ENCODE measurements around the gene ZNF432. TPM values are rescaled to one million over a fixed set of nuclear protein-coding genes. Genes with fewer than 3 reads are reported as not detected.

The ZNF432 gene
- total and polyA plus RNA-seq, 2 of the 13 experiments (the other 11 are each of a cell fraction or from before 2014, with no cell fraction given), result 4.1 to 8.7 TPM

DNA sequence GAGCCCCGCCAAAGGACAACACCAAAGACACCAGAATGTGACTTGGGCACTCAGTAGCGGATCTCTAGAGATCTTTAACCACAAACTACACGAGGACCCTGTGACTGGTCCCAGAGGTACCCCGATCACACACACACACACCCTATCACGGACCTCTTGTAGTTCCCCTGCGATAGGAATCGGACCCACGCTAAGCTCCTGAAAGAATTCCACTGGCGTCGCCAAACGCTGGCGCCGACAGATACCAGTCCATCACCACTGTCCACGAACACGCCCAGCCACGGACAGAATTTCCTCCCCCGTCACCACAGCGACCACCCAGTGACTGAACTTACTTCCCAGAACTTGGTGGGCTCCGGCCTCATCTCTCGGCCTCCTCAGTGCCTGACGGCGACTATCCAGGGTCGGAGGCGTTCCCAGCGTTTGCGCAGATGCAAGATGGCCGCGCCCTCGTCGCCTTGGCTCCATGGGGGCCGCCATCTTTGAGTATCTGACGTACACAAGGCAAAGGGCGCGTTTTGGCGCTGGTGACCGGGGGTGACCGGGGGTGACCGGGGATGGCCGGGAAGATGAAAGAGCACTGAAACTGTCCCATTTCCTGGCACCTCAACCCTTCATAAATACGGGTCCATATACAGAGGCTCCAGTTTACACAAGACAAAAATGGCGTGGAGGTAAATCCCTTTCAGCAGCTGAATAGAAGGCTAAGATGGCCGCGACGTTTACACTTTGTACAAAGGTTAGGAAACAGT is 40.7 kb downstream of the ZNF432 start, which contains the start of gene ZNF615 (continued):
- TF ChIP-seq, protein P1, sequence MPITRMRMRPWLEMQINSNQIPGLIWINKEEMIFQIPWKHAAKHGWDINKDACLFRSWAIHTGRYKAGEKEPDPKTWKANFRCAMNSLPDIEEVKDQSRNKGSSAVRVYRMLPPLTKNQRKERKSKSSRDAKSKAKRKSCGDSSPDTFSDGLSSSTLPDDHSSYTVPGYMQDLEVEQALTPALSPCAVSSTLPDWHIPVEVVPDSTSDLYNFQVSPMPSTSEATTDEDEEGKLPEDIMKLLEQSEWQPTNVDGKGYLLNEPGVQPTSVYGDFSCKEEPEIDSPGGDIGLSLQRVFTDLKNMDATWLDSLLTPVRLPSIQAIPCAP (CRISPR knock-in tag; IDR thresholded peaks at IDR 0.05; ENCODE audit: low read depth), result no peak
- TF ChIP-seq GFI1 (CRISPR knock-in tag; IDR thresholded peaks at IDR 0.05; ENCODE audit: borderline replicate concordance) (0 out of 2 replicates have a peak, but pooled peaks have one; percentile 65), MYC (CRISPR knock-in tag; IDR thresholded peaks at IDR 0.05; ENCODE audit: borderline replicate concordance) (peak; percentile 48; the same call in 1 of the 2 replicates), SP1 (IDR thresholded peaks at IDR 0.05) (no peak), SP1 (CRISPR knock-in tag; IDR thresholded peaks at IDR 0.05) (peak; percentile 19; the same call in 1 of the 2 replicates), HNF4G (IDR thresholded peaks at IDR 0.05; ENCODE audit: borderline replicate concordance, low read depth, low read length) (no peak; the same call in 1 of the 2 replicates), HNF4G (CRISPR knock-in tag; IDR thresholded peaks at IDR 0.05; ENCODE audit: borderline replicate concordance, low read depth) (peak; percentile 47; the same call in 1 of the 2 replicates), NCOA2 (CRISPR knock-in tag; IDR thresholded peaks at IDR 0.05) (peak; percentile 39; the same call in 1 of the 2 replicates), PHB2 (IDR thresholded peaks at IDR 0.05; ENCODE audit: partially characterized antibody) (no peak), TOPORS (CRISPR knock-in tag; IDR thresholded peaks at IDR 0.05) (peak; percentile 89), ZNF138 (CRISPR knock-in tag; IDR thresholded peaks at IDR 0.05; ENCODE audit: low read depth) (peak; percentile 58; the same call in 1 of the 2 replicates), TMF1 (CRISPR knock-in tag; IDR thresholded peaks at IDR 0.05; ENCODE audit: low read depth) (peak; percentile 82; the same call in 1 of the 2 replicates), ZSCAN29 (CRISPR knock-in tag; conservative IDR thresholded peaks at IDR 0.05) (peak; percentile 78), ZNF33B (CRISPR knock-in tag; IDR thresholded peaks at IDR 0.05) (peak; percentile 64), ELF1 (CRISPR knock-in tag; IDR thresholded peaks at IDR 0.05) (peak; percentile 48; the same call in 1 of the 2 replicates), ATF7-NPFF (CRISPR knock-in tag; IDR thresholded peaks at IDR 0.05; ENCODE audit: low read depth) (0 out of 2 replicates have a peak, but pooled peaks have one; percentile 46), BORCS8-MEF2B (CRISPR knock-in tag; IDR thresholded peaks at IDR 0.05) (0 out of 2 replicates have a peak, but pooled peaks have one; percentile 55), NFKB2 (CRISPR knock-in tag; IDR thresholded peaks at IDR 0.05; ENCODE audit: borderline replicate concordance) (0 out of 2 replicates have a peak, but pooled peaks have one; percentile 17), CCDC6 (CRISPR knock-in tag; IDR thresholded peaks at IDR 0.05) (peak; percentile 71; the same call in 1 of the 2 replicates)
- TF ChIP-seq, protein P2, sequence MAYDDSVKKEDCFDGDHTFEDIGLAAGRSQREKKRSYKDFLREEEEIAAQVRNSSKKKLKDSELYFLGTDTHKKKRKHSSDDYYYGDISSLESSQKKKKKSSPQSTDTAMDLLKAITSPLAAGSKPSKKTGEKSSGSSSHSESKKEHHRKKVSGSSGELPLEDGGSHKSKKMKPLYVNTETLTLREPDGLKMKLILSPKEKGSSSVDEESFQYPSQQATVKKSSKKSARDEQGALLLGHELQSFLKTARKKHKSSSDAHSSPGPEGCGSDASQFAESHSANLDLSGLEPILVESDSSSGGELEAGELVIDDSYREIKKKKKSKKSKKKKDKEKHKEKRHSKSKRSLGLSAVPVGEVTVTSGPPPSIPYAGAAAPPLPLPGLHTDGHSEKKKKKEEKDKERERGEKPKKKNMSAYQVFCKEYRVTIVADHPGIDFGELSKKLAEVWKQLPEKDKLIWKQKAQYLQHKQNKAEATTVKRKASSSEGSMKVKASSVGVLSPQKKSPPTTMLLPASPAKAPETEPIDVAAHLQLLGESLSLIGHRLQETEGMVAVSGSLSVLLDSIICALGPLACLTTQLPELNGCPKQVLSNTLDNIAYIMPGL (CRISPR knock-in tag; IDR thresholded peaks at IDR 0.05; ENCODE audit: borderline replicate concordance in 1 of 2, low read depth in 1 of 2), result peak; percentile 50 to 73; a peak in 3 of 4 replicates
- TF ChIP-seq, protein P3, sequence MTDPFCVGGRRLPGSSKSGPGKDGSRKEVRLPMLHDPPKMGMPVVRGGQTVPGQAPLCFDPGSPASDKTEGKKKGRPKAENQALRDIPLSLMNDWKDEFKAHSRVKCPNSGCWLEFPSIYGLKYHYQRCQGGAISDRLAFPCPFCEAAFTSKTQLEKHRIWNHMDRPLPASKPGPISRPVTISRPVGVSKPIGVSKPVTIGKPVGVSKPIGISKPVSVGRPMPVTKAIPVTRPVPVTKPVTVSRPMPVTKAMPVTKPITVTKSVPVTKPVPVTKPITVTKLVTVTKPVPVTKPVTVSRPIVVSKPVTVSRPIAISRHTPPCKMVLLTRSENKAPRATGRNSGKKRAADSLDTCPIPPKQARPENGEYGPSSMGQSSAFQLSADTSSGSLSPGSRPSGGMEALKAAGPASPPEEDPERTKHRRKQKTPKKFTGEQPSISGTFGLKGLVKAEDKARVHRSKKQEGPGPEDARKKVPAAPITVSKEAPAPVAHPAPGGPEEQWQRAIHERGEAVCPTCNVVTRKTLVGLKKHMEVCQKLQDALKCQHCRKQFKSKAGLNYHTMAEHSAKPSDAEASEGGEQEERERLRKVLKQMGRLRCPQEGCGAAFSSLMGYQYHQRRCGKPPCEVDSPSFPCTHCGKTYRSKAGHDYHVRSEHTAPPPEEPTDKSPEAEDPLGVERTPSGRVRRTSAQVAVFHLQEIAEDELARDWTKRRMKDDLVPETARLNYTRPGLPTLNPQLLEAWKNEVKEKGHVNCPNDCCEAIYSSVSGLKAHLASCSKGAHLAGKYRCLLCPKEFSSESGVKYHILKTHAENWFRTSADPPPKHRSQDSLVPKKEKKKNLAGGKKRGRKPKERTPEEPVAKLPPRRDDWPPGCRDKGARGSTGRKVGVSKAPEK (CRISPR knock-in tag; IDR thresholded peaks at IDR 0.05; ENCODE audit: borderline replicate concordance), result no peak
- TF ChIP-seq, protein P4, sequence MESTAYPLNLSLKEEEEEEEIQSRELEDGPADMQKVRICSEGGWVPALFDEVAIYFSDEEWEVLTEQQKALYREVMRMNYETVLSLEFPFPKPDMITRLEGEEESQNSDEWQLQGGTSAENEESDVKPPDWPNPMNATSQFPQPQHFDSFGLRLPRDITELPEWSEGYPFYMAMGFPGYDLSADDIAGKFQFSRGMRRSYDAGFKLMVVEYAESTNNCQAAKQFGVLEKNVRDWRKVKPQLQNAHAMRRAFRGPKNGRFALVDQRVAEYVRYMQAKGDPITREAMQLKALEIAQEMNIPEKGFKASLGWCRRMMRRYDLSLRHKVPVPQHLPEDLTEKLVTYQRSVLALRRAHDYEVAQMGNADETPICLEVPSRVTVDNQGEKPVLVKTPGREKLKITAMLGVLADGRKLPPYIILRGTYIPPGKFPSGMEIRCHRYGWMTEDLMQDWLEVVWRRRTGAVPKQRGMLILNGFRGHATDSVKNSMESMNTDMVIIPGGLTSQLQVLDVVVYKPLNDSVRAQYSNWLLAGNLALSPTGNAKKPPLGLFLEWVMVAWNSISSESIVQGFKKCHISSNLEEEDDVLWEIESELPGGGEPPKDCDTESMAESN (CRISPR knock-in tag; conservative IDR thresholded peaks at IDR 0.05), result peak; percentile 31; the same call in 1 of the 2 replicates
